Measurements from ENCODE around the gene ELAPOR1.

Gene ELAPOR1, protein sequence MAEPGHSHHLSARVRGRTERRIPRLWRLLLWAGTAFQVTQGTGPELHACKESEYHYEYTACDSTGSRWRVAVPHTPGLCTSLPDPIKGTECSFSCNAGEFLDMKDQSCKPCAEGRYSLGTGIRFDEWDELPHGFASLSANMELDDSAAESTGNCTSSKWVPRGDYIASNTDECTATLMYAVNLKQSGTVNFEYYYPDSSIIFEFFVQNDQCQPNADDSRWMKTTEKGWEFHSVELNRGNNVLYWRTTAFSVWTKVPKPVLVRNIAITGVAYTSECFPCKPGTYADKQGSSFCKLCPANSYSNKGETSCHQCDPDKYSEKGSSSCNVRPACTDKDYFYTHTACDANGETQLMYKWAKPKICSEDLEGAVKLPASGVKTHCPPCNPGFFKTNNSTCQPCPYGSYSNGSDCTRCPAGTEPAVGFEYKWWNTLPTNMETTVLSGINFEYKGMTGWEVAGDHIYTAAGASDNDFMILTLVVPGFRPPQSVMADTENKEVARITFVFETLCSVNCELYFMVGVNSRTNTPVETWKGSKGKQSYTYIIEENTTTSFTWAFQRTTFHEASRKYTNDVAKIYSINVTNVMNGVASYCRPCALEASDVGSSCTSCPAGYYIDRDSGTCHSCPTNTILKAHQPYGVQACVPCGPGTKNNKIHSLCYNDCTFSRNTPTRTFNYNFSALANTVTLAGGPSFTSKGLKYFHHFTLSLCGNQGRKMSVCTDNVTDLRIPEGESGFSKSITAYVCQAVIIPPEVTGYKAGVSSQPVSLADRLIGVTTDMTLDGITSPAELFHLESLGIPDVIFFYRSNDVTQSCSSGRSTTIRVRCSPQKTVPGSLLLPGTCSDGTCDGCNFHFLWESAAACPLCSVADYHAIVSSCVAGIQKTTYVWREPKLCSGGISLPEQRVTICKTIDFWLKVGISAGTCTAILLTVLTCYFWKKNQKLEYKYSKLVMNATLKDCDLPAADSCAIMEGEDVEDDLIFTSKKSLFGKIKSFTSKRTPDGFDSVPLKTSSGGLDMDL

DNA sequence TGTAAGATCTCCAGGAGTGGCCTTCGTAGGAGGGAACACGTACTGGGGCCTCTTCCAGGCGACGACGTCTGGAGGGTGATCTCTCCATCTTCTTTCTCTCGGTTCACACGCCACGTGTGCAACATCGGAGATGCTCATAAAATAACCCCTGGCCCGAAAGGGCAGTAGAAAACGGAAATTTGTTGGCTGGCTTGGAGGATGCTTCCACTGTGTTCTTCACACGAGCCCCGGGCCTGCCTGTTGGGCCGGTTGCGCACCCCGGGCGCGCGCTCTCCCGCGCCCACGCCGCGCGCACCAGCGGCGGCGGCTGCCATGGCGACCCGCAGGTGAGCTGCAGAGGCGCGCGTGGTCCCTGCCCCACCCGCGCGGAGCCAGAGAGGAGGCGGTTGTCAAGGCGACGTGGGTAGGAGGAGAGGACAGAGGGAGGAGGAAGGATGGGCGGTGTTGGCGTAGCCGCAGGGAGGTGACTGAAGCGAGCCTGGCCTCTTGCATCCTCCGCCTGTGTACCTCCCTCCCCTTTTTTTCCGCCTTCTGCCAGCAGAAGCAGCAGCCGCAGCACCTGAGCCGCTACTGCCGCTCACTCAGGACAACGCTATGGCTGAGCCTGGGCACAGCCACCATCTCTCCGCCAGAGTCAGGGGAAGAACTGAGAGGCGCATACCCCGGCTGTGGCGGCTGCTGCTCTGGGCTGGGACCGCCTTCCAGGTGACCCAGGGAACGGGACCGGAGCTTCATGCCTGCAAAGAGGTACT is at the start of gene ELAPOR1:
Gene ELAPOR1, plus strand, starts transcription at position 526 of the 752 bp plus-strand sequence. Its CDS starts 69 bp downstream, at position 595.
- DNase-seq = peak; percentile 96

- no peak for DNase-seq
Measured at GRCh38 chr1:109065137-109065536, 48.8 kb upstream of the ELAPOR1 start.

DNA sequence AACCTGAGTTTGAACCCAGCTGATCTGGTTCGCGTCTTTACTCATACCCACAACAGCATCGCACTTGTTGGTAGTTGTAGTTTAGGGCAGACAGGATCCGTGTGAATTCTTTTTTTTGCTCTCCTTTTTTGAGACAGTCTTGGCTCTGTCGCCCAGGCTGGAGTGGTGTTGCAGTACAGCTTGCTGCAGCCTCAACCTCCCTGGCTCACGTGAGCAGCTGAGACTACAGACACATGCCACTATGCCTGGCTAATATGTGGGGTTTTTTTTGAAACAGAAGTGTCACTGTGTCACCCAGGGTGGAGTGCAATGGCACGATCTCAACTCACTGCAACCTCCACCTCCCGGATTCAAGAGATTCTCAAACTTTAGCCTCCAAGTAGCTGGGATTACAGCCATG is 46.0 kb upstream of the ELAPOR1 start:
- DNase-seq = no peak

GRCh38 chr1:109069294-109069693 is 44.6 kb upstream of the ELAPOR1 start:
- DNase-seq = no peak

GRCh38 chr1:109075531-109076490 is 38.1 kb upstream of the ELAPOR1 start, which contains the start of gene TAF13:
TAF13 (minus strand) TSS chr1:109076003; CDS start chr1:109075947, 56 bp downstream.
- peak; percentile 92 for DNase-seq

DNA sequence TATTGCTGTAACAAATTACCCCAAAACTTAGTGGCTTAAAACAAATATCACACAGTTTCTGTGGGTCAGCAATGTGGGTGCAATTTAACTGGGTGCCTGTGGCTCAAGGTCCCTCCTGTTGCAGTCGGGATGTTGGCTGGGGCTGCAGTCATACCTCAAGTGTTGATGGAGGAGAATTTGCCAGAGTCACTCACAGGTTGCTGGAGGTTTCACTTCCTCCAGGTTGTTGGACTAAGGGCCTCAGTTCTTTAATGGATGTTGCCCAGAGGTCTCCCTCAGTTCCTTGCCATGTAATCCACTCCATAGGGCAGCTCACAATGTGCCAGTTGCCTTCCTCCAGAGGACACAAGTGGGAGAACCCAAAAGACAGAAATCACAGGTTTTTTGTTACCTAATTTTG is 35.6 kb upstream of the ELAPOR1 start:
- DNase-seq = no peak

GRCh38 chr1:109079240-109079622 is 34.7 kb upstream of the ELAPOR1 start:
- no peak for DNase-seq

GRCh38 chr1:109080441-109081082 is 33.4 kb upstream of the ELAPOR1 start:
- no peak for DNase-seq

- DNase-seq = no peak
Measured at GRCh38 chr1:109083501-109083900, 30.4 kb upstream of the ELAPOR1 start.

GRCh38 chr1:109083923-109084322 is 30.0 kb upstream of the ELAPOR1 start:
- no peak for DNase-seq

- DNase-seq = no peak
Measured at GRCh38 chr1:109084563-109085517, 29.1 kb upstream of the ELAPOR1 start.

- DNase-seq = peak; percentile 80
Measured at GRCh38 chr1:109089242-109090015, 24.5 kb upstream of the ELAPOR1 start.

DNA sequence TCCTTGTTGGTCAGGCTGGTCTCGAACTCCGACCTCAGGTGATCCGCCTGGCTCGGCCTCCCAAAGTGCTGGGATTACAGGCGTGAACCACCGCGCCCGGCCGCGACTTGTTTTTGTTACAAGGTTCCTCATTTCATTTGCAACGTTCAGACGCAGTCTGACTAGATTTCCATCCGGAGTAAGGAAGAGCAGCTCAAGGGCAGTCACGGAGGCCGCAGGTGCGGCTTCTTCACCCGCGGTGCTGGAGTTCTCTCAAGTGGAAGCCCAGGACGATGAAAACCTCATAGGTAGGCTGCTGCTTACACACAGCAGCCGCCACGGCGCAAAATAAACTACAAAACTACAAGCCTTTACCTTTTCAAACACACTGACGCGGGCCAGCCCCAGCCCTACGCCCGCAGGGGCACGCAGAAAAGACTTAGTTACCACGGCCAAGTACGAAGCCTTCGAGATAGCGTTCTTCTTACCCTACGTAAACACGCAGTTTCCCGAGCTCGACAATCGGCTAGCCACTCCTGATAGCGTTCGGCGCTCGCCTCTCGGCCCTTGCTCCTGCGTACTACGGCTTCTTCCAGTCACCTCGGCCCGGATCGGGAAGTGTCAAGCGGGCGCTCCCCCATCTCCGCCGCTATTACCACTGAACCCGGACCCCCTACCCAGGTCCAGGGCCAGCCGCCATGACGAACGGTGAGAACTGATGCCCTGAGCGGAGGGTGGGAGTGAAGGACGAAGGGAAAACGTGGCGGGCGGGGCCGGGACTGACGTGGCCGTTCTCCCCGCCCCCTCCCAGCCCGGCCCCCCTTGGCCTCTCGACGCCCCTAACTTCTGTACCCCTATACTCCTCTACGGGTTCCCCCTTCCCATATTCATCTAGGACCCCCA is 23.5 kb upstream of the ELAPOR1 start, which contains the start of gene TMEM167B:
Gene TMEM167B, plus strand, starts transcription at position 569 of the 882 bp plus-strand sequence. Its CDS starts 109 bp downstream, at position 678.
- DNase-seq = peak; percentile 87

DNA sequence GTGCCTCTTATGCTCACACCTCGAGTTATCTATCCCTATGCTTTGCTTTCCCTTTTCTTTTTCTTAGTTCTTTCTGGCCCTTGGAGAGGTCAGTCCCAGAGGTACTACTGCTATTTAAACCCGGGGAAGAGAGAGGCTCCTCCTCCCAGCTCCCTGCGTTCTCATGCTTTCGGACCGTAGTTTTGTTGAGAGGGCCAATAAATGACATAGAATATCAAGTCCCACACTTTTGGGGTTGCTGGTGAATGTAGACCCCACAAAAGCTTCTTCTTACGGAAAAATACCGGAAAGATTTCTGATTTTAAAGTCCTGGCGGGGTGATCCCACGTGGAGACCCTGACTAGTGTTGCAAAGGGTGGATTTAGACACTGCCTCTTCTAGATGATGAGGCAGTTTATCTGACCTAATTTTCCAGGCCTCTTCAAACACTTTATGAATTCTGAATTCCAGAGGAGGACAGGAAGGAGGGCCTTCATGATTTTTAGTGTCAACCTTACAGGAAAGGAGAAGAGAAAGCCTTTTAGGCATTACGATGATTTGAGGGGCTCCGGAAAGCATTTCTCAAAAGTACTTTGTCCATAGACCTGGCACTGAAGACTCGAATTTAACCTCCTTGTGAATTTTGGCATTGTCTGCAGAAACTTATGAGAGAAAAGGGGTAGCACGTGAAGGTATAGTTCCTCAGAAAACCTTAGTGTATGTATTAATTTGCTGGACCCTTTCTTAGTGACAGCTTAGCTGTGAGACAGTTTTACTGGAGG is 22.7 kb upstream of the ELAPOR1 start:
- DNase-seq = no peak

- no peak for DNase-seq
Measured at GRCh38 chr1:109091839-109092193, 22.1 kb upstream of the ELAPOR1 start.

DNA sequence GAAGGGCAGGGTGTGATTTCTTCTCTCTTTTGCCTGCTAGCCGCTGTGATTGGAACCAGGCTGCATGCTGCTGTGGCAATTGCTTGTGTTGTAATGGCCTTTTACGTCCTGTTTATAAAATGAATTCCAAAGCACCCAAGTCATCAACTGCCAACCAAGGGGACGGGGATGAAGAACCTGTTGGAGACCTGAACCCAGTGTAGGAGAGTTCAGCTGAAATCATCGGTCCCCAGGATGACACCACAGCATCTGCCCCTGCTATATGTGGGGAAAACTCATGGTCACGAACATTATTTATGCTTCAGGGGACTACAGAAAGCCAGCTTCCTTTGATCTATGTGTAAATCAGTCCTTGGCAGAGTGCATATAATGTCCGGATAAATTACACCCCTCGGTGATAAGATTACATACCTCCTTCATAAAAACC is 19.5 kb upstream of the ELAPOR1 start:
- DNase-seq = no peak

DNA sequence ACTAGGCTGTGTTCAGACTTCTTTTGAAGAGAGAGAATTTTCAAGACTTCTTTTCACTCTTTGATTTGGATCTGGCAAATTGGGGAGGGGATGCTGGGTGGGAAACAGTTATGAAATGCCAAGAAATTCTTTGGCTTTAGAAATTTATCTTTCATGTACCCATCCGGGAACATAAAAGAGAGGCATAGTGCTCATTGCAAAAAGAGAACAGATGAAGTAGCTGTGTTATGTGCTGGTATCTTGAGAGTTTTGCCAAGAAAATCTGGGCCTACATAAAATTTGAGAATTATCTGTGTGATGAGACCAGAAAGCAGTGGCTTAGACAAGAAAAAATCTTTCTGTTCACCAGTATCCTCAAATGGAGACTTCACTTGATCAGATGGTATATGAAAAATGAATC is 19.0 kb upstream of the ELAPOR1 start:
- no peak for DNase-seq

All from COR-L47 (cell line).